Retina (tissue), 1 donor: ENCODE data around the gene C1orf50.
"Not testable (repeated sequence)": the region's sequence is repeated elsewhere in the genome, so short reads cannot be mapped to it uniquely, and the experiment has no call there.

Source experiments
- DNase-seq: peaks from one replicate; pipeline ENCODE4 v3.0.0-alpha.2; 2016

C1orf50 gene

GRCh38 chr1:42740851-42741580, 26.0 kb upstream of the C1orf50 start:
- DNase-seq = peak; percentile 55

DNA sequence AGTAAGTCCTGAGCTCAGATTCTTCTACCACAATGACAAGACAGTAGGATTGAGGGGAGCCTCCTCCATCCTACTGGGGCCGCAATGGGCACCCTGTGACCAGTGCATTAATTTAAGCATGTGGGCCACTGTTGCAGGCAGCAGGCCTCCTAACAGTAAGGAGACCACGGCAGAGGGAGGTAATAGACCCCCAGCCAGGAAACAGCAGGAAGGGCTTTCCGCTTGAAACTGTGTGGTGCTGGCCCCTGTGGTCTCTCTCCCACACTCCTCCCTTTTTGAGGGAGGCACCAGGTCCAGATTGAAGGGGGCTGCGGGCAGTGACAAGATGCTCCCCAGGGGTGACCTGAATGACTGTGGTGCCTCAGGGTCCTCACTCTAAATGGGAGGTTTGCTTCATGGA, 25.3 kb upstream of the C1orf50 start:
- no peak for DNase-seq

DNA sequence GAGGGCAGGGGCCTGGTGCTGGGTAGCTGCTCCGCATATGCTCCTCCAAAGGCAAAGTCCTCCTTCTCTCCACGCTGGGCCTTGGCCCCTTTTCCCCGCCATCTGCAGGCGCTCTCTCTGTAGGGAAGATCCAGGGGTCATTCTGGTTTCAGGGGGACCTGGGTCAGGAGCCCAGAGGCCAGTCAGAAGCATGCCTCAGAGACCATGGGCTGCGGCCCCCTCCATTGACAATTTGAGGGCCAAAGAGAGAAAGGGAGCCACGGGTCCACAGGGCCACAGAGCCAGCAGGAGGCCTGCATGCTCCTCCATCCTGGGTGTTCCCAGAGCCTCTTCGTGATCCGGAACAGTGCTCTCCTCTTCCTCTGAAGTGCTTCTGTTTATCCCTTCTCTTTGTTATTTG, 24.9 kb upstream of the C1orf50 start:
- no peak for DNase-seq

- DNase-seq = no peak
Observed at GRCh38 chr1:42742617-42743316, 24.3 kb upstream of the C1orf50 start.

DNA sequence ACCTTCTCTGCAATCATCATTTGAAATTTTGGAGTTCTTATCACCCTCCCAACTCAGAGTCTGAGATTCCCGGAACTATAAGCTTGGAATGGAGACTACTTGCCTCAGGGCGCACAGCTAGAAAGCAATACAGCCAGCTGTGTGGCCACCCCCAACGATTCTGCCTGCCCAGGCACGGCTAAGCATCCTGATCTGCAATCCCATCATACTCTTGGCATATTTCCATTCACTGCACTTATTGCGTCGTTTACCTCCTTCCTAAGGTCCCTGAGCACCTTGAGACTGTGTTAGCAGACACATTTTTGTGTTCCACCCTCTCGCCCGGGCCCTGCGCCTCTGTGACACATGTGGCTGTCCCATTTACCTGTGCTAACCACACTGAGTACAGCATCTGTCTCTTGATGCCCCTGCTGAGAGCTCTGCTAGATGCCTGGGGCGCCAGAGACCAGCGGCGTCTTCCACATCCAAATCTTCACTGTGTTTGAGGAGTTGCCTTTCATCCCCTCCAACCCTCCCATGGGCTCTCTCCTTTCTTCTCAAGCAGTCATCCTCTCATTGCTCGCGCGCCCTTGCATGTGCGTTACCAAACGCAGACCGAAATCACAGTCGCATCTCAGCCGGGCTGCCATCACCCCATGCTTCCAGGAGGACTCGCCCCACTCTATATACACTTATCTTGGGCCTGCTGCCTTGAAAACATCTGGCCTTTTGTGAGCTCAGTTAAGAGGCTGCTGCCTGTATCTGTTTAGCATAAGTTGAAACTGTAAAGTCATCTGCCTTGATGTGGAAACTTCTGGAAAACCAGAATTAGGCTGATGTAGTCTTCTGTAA, 23.5 kb upstream of the C1orf50 start:
- no peak for DNase-seq

- no peak for DNase-seq
Observed at GRCh38 chr1:42744148-42744413, 23.0 kb upstream of the C1orf50 start.

DNA sequence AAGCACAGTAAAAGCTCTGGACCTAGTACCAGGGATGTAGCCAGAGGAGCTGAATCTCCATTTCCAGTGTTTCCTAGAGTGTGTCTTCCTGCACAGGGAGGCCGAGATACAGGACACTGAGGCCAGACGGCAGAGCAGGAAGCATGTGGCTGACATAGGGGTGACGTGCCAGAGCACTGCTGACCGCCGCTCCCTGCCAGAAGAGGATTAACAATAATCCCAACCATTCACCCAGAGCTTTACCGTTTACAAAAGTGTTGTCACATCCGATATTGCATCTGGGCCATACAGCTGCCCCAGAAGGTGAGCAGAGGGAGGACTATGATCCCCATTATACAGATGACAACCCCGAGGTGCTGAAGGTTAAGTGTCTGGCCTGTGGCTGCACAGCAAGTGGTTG, 21.2 kb upstream of the C1orf50 start:
- DNase-seq = no peak

DNA sequence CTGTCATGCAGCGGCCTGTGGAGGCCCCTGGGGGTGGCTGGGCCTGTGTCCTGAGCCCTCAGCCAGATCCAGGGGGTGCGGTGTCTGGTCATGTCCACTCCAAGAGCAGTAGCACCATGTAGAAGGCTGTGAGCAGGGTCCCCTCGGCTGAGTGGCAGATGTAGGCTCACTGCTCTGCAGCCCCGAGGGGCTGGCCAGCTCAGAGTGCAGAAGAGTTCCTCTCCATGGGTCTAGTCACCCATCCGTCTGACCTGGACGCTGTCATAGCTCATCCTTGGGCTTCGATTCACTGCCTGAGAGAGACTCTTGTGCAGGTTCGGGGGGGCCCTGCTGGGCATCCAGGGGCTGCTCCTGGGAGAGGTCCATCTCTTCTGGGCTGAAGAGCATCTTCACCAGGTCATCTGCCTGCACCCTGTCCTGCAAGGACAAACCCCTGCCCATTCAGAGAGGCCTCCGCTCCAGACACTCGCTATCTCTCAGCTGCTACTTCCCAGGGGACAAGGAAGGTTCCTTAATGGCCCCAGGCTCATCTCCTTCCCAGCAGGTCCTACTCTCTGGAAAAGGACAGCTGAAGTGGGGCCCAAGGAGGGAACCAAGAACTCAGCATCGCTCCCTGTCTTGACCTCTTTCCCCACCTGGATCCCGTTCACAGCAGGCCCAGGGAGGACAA, 20.5 kb upstream of the C1orf50 start:
- DNase-seq = no peak

GRCh38 chr1:42747125-42747524, 19.9 kb upstream of the C1orf50 start:
- DNase-seq = peak; percentile 81

DNA sequence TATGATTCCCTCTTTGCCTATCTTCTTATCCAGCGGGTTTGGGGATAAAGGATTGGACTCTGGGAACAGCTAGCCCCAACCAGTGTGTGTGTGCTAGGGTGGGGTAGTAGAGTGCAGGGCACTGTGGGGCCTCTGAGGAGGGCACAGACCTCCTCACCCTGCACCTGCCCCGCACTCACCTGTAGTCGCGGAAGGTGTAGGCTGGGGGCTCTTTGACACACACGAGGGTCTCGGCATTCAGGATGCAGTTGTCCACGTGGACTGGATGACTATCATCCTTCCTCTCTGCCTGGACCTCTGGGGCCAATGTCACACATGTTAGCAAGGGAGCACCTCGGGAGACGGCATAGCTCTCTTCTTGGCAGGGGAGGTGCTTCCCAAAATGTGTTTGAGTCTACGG, 19.0 kb upstream of the C1orf50 start:
- DNase-seq = no peak

GRCh38 chr1:42748461-42749410, 18.3 kb upstream of the C1orf50 start:
- no peak for DNase-seq

DNA sequence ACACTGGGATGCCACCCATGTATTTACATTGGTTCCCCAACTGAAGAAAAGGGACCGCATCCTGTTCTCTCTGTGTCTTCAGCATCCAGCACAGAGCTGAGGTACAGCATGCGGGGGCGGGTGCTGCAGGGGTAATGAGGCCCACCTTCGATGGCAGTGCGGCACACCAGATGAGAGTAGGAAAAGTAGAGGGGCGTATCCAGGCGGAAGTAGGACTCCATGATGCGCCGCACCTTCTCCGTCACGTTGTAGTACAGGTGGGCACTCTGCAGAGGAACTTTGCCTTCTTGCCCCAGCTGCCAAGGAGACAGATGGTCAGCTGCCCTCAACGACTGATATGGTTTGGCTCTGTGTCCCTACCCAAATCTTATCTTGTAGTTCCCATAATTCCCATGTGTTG, 17.0 kb upstream of the C1orf50 start:
- no peak for DNase-seq

GRCh38 chr1:42751511-42752070, 15.5 kb upstream of the C1orf50 start:
- not testable (repeated sequence) for DNase-seq

DNA sequence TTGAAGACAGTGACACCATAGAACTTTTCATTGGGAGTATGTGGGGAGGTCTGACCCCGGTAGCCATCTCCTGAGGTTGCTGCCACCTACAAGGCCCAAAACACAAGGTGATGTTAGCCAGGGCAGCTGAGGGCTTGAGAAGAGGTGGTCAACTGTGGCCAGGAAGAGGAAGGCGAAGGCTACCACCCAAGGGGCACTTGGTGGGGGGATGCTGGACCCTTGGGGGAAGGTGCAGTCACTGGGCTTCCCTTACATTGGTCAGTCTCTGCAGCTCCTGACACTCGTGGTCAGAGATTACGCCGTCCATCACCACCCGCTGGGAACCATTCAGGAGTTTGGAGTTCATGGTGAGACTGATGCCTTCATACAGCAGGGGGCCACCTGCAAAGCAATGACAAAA, 14.8 kb upstream of the C1orf50 start:
- no peak for DNase-seq

GRCh38 chr1:42753070-42753469, 14.0 kb upstream of the C1orf50 start:
- DNase-seq = no peak

DNA sequence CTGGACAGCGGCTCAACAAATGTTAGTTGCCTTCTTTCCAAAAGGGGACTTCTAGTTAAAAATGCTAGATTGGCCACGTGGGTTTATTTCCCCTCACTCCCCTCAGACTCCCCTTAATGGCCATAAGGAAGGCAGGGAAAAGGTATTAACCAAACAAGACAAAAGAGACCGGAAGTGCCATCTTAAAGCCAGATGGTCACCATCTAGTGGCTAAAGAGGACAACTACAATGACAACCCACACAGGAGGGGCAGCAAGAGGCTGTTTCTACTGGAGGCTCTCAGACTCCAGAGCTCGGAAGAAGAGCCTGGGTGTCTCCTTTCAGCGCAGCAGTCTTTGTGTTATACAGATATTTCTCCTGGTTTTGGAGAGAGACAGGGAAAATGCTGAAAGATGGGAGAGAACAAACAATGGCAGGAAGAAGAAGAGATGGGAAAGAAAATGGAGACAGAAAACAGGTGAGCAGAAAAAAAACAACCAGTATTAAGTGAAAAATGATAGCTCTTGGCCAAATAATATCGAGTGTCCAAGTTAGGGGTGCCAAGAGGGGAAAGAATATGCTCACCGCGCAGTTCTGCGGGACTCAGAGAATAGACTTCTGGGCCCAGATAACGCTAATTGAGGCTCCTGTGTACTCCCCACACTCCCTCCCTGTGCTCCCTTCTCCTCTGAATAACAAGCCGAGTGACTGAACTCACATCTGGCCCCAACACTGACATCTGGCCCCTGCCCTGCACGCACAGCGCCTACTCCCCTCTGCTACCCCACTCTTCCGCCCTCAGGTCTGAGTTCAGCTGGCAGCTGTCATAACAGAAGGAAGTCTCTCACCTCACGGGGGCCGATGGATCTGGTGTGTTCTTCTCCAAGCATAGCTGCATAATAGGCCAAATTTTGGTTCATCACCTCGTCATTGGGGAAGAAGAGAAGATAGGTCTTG, 9.8 kb upstream of the C1orf50 start:
- DNase-seq = peak; percentile 56

GRCh38 chr1:42757892-42758275, 9.2 kb upstream of the C1orf50 start:
- no peak for DNase-seq

DNA sequence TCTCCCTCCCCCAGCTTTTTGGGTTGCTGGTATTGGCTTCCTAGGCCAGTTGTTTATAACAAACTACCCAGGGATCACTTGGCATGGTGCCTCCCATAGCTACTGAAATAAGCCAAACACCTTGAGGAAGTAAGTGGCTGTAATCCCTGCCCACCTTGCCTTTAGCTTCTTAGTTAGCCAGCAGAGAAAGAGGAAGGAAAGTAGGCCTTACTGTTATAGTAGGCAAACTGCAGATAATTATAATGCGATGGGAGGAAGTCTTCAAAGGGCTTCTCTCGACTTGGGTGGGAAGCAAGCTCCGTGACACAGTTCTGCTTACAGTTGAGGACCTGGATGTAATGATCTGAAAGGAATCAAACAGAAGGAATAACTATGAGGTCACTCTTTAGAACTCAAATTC, 8.4 kb upstream of the C1orf50 start:
- no peak for DNase-seq

DNA sequence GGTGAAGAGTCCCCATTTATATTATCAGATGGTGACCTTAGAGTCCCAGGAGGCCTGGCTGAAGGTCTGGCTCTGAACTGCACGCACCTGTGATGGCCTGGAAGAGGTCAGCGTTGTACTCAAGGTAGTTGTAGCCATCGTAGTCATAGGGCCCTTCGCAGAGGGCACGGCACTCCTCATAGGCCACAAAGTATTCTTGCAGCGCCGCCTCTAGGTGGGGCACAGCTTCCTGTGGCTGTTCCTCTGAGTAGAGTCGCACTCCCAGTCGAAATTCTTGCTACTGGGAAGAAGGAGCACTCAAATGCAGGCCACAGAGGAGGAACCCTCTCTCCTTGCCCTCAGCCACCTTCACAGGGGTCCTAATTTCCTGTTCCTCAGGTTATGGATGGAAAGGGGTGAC, 7.9 kb upstream of the C1orf50 start:
- DNase-seq = no peak

GRCh38 chr1:42761567-42761966, 5.5 kb upstream of the C1orf50 start:
- DNase-seq = no peak

DNA sequence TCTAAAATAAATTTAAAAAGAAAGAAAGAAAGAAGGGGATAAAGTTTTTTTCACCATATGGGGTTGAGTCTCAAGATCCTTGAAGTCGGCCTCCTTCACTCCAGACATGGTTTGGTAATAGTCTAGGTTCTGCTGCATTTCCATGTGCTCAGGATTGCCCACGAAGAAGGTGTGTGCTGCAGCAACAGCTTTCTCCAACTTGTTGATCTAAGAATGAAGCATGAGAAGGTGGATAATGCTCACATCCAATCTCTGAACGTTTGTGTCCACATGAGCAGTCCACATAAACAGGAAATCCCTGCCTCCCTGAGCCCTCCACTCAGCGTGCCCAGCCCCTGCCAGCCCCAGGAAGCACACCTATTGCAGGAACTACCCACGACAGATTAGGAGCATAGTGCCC, 4.8 kb upstream of the C1orf50 start:
- DNase-seq = no peak
